H1 (cell line): ENCODE results near the gene VPS37D. TPM values are rescaled to one million over a fixed set of nuclear protein-coding genes. Genes with fewer than 3 reads are reported as not detected.

Experiments used
- CTCF ChIA-PET: fragments of 300-600 bp; sonication (Branson Sonifier 250); formaldehyde crosslinking; loops from one replicate; lab custom pipeline; 2021; ENCODE audit not compliant: partially characterized antibody; lab: Charles Lee
- POLR2A ChIA-PET: fragments of 300-600 bp; sonication (Branson Sonifier 250); formaldehyde crosslinking; loops from one replicate; lab custom pipeline; 2021; ENCODE audit warnings: inconsistent platforms; ENCODE audit not compliant: partially characterized antibody; lab: Charles Lee
- DNase-seq, 2 experiments: peaks; one replicate each; pipeline versions ENCODE4 v3.0.0 to v3.0.0-alpha.2; 2010 to 2022; ENCODE audit warnings: low spot score in 2 of 2, low read depth in 1 of 2, mixed read lengths in 1 of 2
- FAIRE-seq: peaks from 2 replicates; lab custom pipeline; 2011; peaks lifted over from hg19 to GRCh38; lab: Jason Lieb, UNC
- H2AFZ ChIP-seq: 2 replicates; pipeline ENCODE4 v1.8.1; 2012; ENCODE audit warnings: low read length, inconsistent platforms
- H2AK5ac ChIP-seq: 2 replicates; pipeline ENCODE4 v1.6.1; 2013; ENCODE audit warnings: low read depth, low read length
- H2BK120ac ChIP-seq: replicated peaks from 2 replicates; pipeline ENCODE3; 2013; ENCODE audit warnings: low read depth, low read length, inconsistent platforms
- H2BK12ac ChIP-seq: 2 replicates; pipeline ENCODE4 v1.6.1; 2013; ENCODE audit warnings: low read depth, low read length
- H2BK15ac ChIP-seq: 2 replicates; pipeline ENCODE4 v1.6.1; 2013; ENCODE audit warnings: low read length
- H2BK20ac ChIP-seq: 2 replicates; pipeline ENCODE4 v1.6.1; 2013; ENCODE audit warnings: low read length
- H2BK5ac ChIP-seq: 2 replicates; pipeline ENCODE4 v1.6.1; 2013; ENCODE audit warnings: low read depth, low read length
- H3K14ac ChIP-seq: 2 replicates; pipeline ENCODE4 v1.6.1; 2013; ENCODE audit warnings: inconsistent platforms; ENCODE audit not compliant: insufficient read length
- H3K18ac ChIP-seq: 2 replicates; pipeline ENCODE4 v1.6.1; 2013; ENCODE audit warnings: low read length; ENCODE audit errors: extremely low read depth
- H3K23ac ChIP-seq: 2 replicates; pipeline ENCODE4 v1.6.1; 2013; ENCODE audit warnings: inconsistent platforms; ENCODE audit not compliant: insufficient read length
- H3K23me2 ChIP-seq: 2 replicates; pipeline ENCODE4 v1.6.1; 2013; ENCODE audit warnings: low read depth, low read length
- H3K27ac ChIP-seq: 2 replicates; pipeline ENCODE4 v1.6.1; 2011; ENCODE audit warnings: low read depth, low read length, inconsistent platforms
- H3K27me3 ChIP-seq, 4 experiments: replicated peaks in 1 of 4; 1 replicate in 1 of 4; 2 replicates in 3 of 4; pipeline versions ENCODE4 v1.6.1 to v1.8.1; 2011 to 2013; ENCODE audit warnings: low read length in 3 of 4, mild to moderate bottlenecking in 3 of 4, inconsistent platforms in 2 of 4, mixed read lengths in 2 of 4, moderate library complexity in 1 of 4; ENCODE audit not compliant: control insufficient read depth in 3 of 4, insufficient read depth in 3 of 4; ENCODE audit errors: extremely low read depth in 1 of 4
- H3K36me3 ChIP-seq, 4 experiments: 2 replicates each; pipeline versions ENCODE4 v1.6.1 to v1.8.1; 2011 to 2013; ENCODE audit warnings: mild to moderate bottlenecking in 4 of 4, low read length in 3 of 4, moderate library complexity in 2 of 4, control low read depth in 1 of 4, inconsistent platforms in 1 of 4; ENCODE audit not compliant: insufficient read depth in 4 of 4, control insufficient read depth in 2 of 4
- H3K4ac ChIP-seq: replicated peaks from 2 replicates; pipeline ENCODE3; 2013; ENCODE audit warnings: low read length, low read depth, mixed read lengths, inconsistent platforms; ENCODE audit not compliant: insufficient read length
- H3K4me1 ChIP-seq, 4 experiments: replicated peaks in 1 of 4; 1 replicate in 1 of 4; 2 replicates in 3 of 4; pipeline versions ENCODE4 v1.6.1 to v1.8.1; 2011 to 2013; ENCODE audit warnings: low read length in 3 of 4, inconsistent platforms in 2 of 4, mixed read lengths in 1 of 4; ENCODE audit not compliant: insufficient read depth in 4 of 4, control insufficient read depth in 3 of 4
- H3K4me2 ChIP-seq, 2 experiments: 2 replicates each; pipeline versions ENCODE4 v1.6.1 to v1.8.1; 2011 to 2013; ENCODE audit warnings: low read depth in 2 of 2, low read length in 2 of 2, control low read depth in 1 of 2, inconsistent platforms in 1 of 2, mild to moderate bottlenecking in 1 of 2; ENCODE audit not compliant: insufficient read depth in 1 of 2
- H3K4me3 ChIP-seq, 4 experiments: fragments of 200-600, 300-600 bp in 1 of 4; sonication (generic), shearing (Covaris generic), sonication (Bioruptor Twin) in 1 of 4; 2 replicates each; pipeline versions ENCODE4 v1.5.1 to v1.8.1; 2011 to 2016; ENCODE audit warnings: low read length in 4 of 4, low read depth in 3 of 4, control low read depth in 2 of 4, inconsistent platforms in 2 of 4, mild to moderate bottlenecking in 2 of 4, mixed read lengths in 1 of 4, moderate library complexity in 1 of 4; ENCODE audit not compliant: insufficient read depth in 2 of 4; ENCODE audit errors: extremely low read depth in 1 of 4
- H3K56ac ChIP-seq: replicated peaks from 2 replicates; pipeline ENCODE3; 2013; ENCODE audit warnings: low read depth, mild to moderate bottlenecking, mixed read lengths, low read length, inconsistent platforms; ENCODE audit not compliant: insufficient read length
- H3K79me1 ChIP-seq: 2 replicates; pipeline ENCODE4 v1.6.1; 2013; ENCODE audit warnings: low read depth, low read length, control low read depth
- H3K79me2 ChIP-seq, 2 experiments: 2 replicates each; pipeline versions ENCODE4 v1.6.1 to v1.8.1; 2012 to 2013; ENCODE audit warnings: low read length in 2 of 2, mild to moderate bottlenecking in 2 of 2, inconsistent platforms in 1 of 2; ENCODE audit not compliant: insufficient read depth in 2 of 2, control insufficient read depth in 1 of 2
- H3K9ac ChIP-seq, 4 experiments: replicated peaks in 1 of 4; 1 replicate in 1 of 4; 2 replicates in 3 of 4; pipeline versions ENCODE4 v1.6.1 to v1.8.1; 2011 to 2013; ENCODE audit warnings: low read depth in 3 of 4, low read length in 3 of 4, control low read depth in 2 of 4, mild to moderate bottlenecking in 2 of 4, moderate library complexity in 2 of 4, inconsistent platforms in 1 of 4; ENCODE audit errors: extremely low read depth in 1 of 4
- H3K9me3 ChIP-seq, 2 experiments: 2 replicates each; pipeline versions ENCODE4 v1.6.1 to v1.8.1; 2012 to 2013; ENCODE audit warnings: mild to moderate bottlenecking in 2 of 2, moderate library complexity in 2 of 2, control low read depth in 1 of 2, inconsistent platforms in 1 of 2, low read depth in 1 of 2, low read length in 1 of 2, mixed read lengths in 1 of 2; ENCODE audit not compliant: insufficient read depth in 2 of 2
- H4K20me1 ChIP-seq, 2 experiments: replicated peaks in 1 of 2; 2 replicates each; pipeline versions ENCODE3 to v1.8.1; 2011 to 2013; ENCODE audit warnings: inconsistent platforms in 2 of 2, low read length in 2 of 2, mild to moderate bottlenecking in 1 of 2; ENCODE audit not compliant: insufficient read depth in 2 of 2, control insufficient read depth in 1 of 2
- H4K5ac ChIP-seq: 2 replicates; pipeline ENCODE4 v1.6.1; 2013; ENCODE audit warnings: low read length, low read depth, mixed read lengths, inconsistent platforms; ENCODE audit not compliant: insufficient read length
- H4K8ac ChIP-seq: 2 replicates; pipeline ENCODE4 v1.8.0; 2013; ENCODE audit warnings: mild to moderate bottlenecking, moderate library complexity, low read length, inconsistent platforms; ENCODE audit not compliant: insufficient read depth; ENCODE audit errors: extremely low read depth
- H4K91ac ChIP-seq: replicated peaks from 2 replicates; pipeline ENCODE3; 2013; ENCODE audit warnings: low read length, mixed read lengths, inconsistent platforms; ENCODE audit not compliant: insufficient read length
- ATF3 ChIP-seq: IDR thresholded peaks from 2 replicates; pipeline ENCODE4 v1.6.1; 2011; ENCODE audit warnings: low read depth, mild to moderate bottlenecking, low read length; ENCODE audit not compliant: insufficient read depth
- BRCA1 ChIP-seq: IDR thresholded peaks from 2 replicates; pipeline ENCODE4 v1.6.1; 2012; ENCODE audit warnings: low read depth, low read length, improper control_type of control experiment
- CBX5 ChIP-seq: fragments of 300-800, 300-1000 bp; sonication (generic); IDR thresholded peaks from 2 replicates; pipeline ENCODE4 v1.7.1; 2016; ENCODE audit warnings: antibody characterized with exemption, low read length, low read depth
- CEBPB ChIP-seq: IDR thresholded peaks from 2 replicates; pipeline ENCODE4 v1.6.1; 2012; ENCODE audit warnings: low read depth, low read length
- GABPA ChIP-seq: IDR thresholded peaks from 2 replicates; pipeline ENCODE4 v1.6.1; 2011; ENCODE audit warnings: mild to moderate bottlenecking, low read length, moderate library complexity, borderline replicate concordance; ENCODE audit not compliant: insufficient read depth
- JUN ChIP-seq: IDR thresholded peaks from 2 replicates; pipeline ENCODE4 v1.6.1; 2011; ENCODE audit warnings: low read depth, mild to moderate bottlenecking, improper control_type of control experiment, low read length
- KDM1A ChIP-seq: fragments of 200-600, 300-600 bp; sonication (generic); IDR thresholded peaks from 2 replicates; pipeline ENCODE4 v1.7.1; 2016; ENCODE audit warnings: mild to moderate bottlenecking, low read length, borderline replicate concordance
- RBBP5 ChIP-seq: IDR thresholded peaks from 2 replicates; pipeline ENCODE4 v1.7.1; 2012; ENCODE audit warnings: low read depth, mild to moderate bottlenecking, inconsistent platforms, low read length, moderate library complexity, borderline replicate concordance
- RXRA ChIP-seq: IDR thresholded peaks from 2 replicates; pipeline ENCODE4 v1.6.1; 2011; ENCODE audit warnings: low read depth, mild to moderate bottlenecking, low read length, moderate library complexity; ENCODE audit not compliant: insufficient read depth
- SP1 ChIP-seq: IDR thresholded peaks from 2 replicates; pipeline ENCODE4 v1.6.1; 2011; ENCODE audit warnings: low read depth, low read length
- SRF ChIP-seq: IDR thresholded peaks from 2 replicates; pipeline ENCODE4 v1.6.1; 2011; ENCODE audit warnings: mild to moderate bottlenecking, low read depth, low read length, moderate library complexity
- TBP ChIP-seq: IDR thresholded peaks from 2 replicates; pipeline ENCODE4 v1.6.1; 2011; ENCODE audit warnings: low read depth, low read length, improper control_type of control experiment
- TCF12 ChIP-seq: IDR thresholded peaks from 2 replicates; pipeline ENCODE4 v1.6.1; 2011; ENCODE audit warnings: low read depth, mild to moderate bottlenecking, low read length
- WGBS, 2 experiments: shearing (Covaris generic) in 1 of 2; methylation state at CpG; one replicate each; pipeline versions ENCODE4 v1.1.6 to v1.1.7; 2013 to 2015; ENCODE audit warnings: low lambda C conversion rate in 2 of 2, mixed read lengths in 2 of 2, inconsistent platforms in 1 of 2, low coverage in 1 of 2, missing lambda C conversion rate in 1 of 2; ENCODE audit not compliant: insufficient replicate concordance in 2 of 2, insufficient coverage in 1 of 2, insufficient read length in 1 of 2; ENCODE audit errors: extremely low coverage in 1 of 2, missing lambda C conversion rate in 1 of 2; 5-methylcytosine and 5-hydroxymethylcytosine counted together
- polyA plus RNA-seq, 7 experiments: library from polyadenylated mRNA; depleted of rRNA in 3 of 7; stranded (reverse) in 5 of 7; unstranded in 2 of 7; fragments of >200 nt in 5 of 7; fragments of 200-250 nt in 2 of 7; gene quantifications; 1 replicate in 5 of 7; 2 replicates in 1 of 7; 4 replicates in 1 of 7; pipeline versions ENCODE4 v1.2.1 to v1.2.3, GENCODE V29; 2011 to 2013; ENCODE audit warnings: missing spikeins in 2 of 7, mixed read lengths in 2 of 7
- total RNA-seq: library from RNA; stranded (reverse); fragmentation: NEBNext Ultra II Directional; extraction: Animal tissue kit (Norgen Biotek cat#: 25700); gene quantifications from 2 replicates; pipeline ENCODE4 v1.2.1, GENCODE V29; 2021
- TF ChIP-seq, protein P1 (sequence below): IDR thresholded peaks from 2 replicates; pipeline ENCODE4 v1.6.1; 2012; ENCODE audit warnings: inconsistent platforms

The VPS37D gene
- total and polyA plus RNA-seq, 2 of the 8 experiments (the other 6 are each of a cell fraction or from before 2014, with no cell fraction given): 3.4 to 5.0 TPM

DNA sequence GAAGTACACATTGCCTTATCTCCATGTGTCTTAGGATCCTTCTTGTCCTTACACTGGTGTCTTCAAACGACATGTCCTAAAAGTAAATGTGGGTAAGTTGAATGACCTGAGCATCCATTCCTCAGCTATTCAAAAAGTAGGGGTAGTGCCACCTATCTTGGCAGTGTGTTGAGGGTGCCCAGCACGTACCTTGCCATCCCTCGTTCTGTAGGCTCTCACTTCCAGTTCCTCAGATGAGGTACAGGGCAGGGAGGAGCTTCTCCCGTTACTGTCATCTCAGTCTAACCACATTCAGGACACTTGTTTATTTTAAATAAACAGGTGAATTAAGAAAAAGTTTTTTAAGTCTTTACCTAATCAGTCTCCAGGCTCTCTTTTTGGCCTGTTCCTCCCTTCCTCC lies 28.7 kb downstream of the VPS37D start:
- Histone ChIP-seq H3K23ac (no peak overlapping the region), H3K9me3 (no peaks in the 10 kb centered on the region), H2BK12ac (no peak overlapping the region), H2BK5ac (no peak overlapping the region), H3K4me2 (no peak overlapping the region), H3K9ac (no peak overlapping the region), H2BK15ac (no peak overlapping the region), H4K20me1 (peaks cover 5 to 14% of the 10 kb centered on the region in 2 experiments), H3K36me3 (peaks cover 16 to 50% (median 33%) of the 10 kb centered on the region in 4 experiments; a peak in 7 of 8 replicates), H3K79me1 (no peaks in the 10 kb centered on the region), H3K4me3 (no peak overlapping the region), H4K91ac (no peak overlapping the region), H3K18ac (no peak overlapping the region), H3K23me2 (no peaks in the 10 kb centered on the region), H3K4me1 (no peaks in the 10 kb centered on the region), H3K79me2 (no peaks in the 10 kb centered on the region), H3K27ac (no peak overlapping the region), H3K4ac (no peak overlapping the region), H3K56ac (no peak overlapping the region), H2AK5ac (no peak overlapping the region), H4K8ac (no peak overlapping the region), H4K5ac (no peak overlapping the region), H3K27me3 (no peaks in the 10 kb centered on the region), H2AFZ (no peak overlapping the region), H2BK120ac (no peak overlapping the region), H2BK20ac (no peak overlapping the region), H3K14ac (no peak overlapping the region)
- ChIA-PET POLR2A (interaction anchor here (0.9 to 3.0 kb wide), 6 partner anchors 9 to 70 kb away, joined by 3 to 31 read pairs (median 4); partner anchors contain the start of genes BUD23 and DNAJC30), CTCF (interaction anchor here (0.7 to 3.0 kb wide), 8 partner anchors 10 to 111 kb away, joined by 3 to 18 read pairs (median 5); no protein-coding TSS in a partner anchor)
- DNase-seq (no peak), FAIRE-seq (no peak)
- WGBS, 2 experiments: 81% methylated on average over 4 of the region's 4 CpGs; no CpG with 5 or more reads in 1 of the 2 experiments
- TF ChIP-seq BRCA1: no peak
- no peak for TF ChIP-seq KDM1A
- no peak for TF ChIP-seq RBBP5
- no peak for TF ChIP-seq RXRA
- no peak for TF ChIP-seq ATF3
- no peak for TF ChIP-seq GABPA
- TF ChIP-seq CBX5: no peak
- TF ChIP-seq TCF12: no peak
- TF ChIP-seq CEBPB: no peak
- TF ChIP-seq TBP: no peak
- TF ChIP-seq SRF: no peak
- TF ChIP-seq JUN: no peak
- TF ChIP-seq SP1: no peak
- TF ChIP-seq, protein P1, sequence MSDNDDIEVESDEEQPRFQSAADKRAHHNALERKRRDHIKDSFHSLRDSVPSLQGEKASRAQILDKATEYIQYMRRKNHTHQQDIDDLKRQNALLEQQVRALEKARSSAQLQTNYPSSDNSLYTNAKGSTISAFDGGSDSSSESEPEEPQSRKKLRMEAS: no peak
